ENCODE measurements around the gene NBAS. TPM values are rescaled to one million over a fixed set of nuclear protein-coding genes. Genes with fewer than 3 reads are reported as not detected.

Gene NBAS
- total and polyA plus RNA-seq, 2 experiments from 2014 or later = 21.2 to 51.8 TPM

DNA sequence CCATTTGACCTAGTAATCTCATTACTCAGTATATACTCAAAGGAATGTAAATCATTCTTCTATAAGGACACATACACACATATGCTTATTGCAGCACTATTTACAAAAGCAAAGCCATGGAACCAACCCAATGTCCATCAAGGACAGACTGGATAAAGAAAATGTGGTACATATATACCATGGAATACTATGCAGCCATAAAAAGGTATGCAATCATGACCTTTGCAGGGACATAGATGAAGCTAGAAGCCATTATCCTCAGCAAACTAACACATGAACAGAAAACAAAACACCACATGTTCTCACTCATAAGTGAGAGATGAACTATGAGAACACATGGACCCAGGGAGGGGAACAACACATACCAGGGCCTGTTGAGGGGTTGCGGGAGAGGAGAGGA, 214.5 kb downstream of the NBAS start:
- Histone ChIP-seq H2AFZ (no peak overlapping the region), H3K27me3 (replicated peaks; ENCODE audit: insufficient read depth) (no peaks in the 10 kb centered on the region), H3K9me2 (ENCODE audit: insufficient read depth) (no peaks in the 10 kb centered on the region), H3K9me3 (ENCODE audit: low read depth) (no peaks in the 10 kb centered on the region), H3F3A (ENCODE audit: insufficient read depth) (no peaks in the 10 kb centered on the region), H3K9ac (no peak overlapping the region), H3K4me1 (ENCODE audit: insufficient read depth) (no peaks in the 10 kb centered on the region), H3K36me3 (ENCODE audit: low read depth) (peaks cover 14% of the 10 kb centered on the region; the same call in 1 of the 2 replicates), H4K20me1 (ENCODE audit: insufficient read depth) (no peaks in the 10 kb centered on the region), H3K4me2 (ENCODE audit: unreplicated experiment) (no peak overlapping the region), H3K79me2 (ENCODE audit: insufficient read depth) (peaks cover 12% of the 10 kb centered on the region), H3K27ac (no peak overlapping the region), H3K4me3 (no peak overlapping the region)
- WGBS, 2 experiments (ENCODE audit: low coverage in 1 of 2, low lambda C conversion rate in 2 of 2, missing lambda C conversion rate in 2 of 2) = 97 to 100% methylated on average over 1 of the region's 1 CpG
- TF ChIP-seq EZH2phosphoT487 (IDR thresholded peaks at IDR 0.05; ENCODE audit: insufficient read depth, low read depth) (no peak), EZH2 (IDR thresholded peaks at IDR 0.05; ENCODE audit: insufficient read depth, poor library complexity, severe bottlenecking) (no peak)
- no peak for DNase-seq
- in situ Hi-C loops (cut with MboI) = no loop called here

DNA sequence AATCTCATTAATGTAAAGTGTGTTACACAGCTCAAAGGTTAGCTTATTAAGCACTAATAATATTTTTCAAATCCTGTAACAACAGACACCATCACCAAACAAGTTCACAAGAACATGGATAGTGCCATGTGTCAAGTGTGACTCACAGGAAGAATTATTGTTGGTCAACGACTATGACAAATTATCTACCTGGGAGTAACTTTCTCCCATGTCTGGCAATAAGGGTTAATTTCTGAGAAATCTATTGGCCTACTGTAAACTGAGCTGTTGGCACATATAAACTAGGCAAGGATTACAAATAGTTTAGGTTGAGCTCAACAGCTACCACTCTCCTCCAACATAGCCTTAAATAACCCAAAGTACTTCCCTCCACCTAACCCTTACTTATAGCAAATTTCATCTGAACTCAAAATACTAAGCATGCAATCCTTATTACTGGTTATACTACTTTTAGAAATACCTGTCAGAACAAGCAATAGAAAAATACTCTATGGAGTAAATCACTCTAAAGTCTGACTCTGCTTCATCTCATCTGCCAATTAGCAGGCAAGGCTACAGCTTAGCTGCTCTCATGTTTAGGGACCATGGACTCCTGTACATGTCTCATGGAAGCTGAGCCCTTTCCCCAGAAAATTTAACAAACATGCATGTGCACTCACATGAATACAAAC, 223.0 kb downstream of the NBAS start:
- H2AFZ ChIP-seq = no peak overlapping the region
- H3K9me2 ChIP-seq (ENCODE audit: insufficient read depth) = no peaks in the 10 kb centered on the region
- H3K27me3 ChIP-seq (replicated peaks; ENCODE audit: insufficient read depth) = no peaks in the 10 kb centered on the region
- no peak overlapping the region for H3K4me2 ChIP-seq (ENCODE audit: unreplicated experiment)
- H3K4me1 ChIP-seq (ENCODE audit: insufficient read depth) = no peaks in the 10 kb centered on the region
- H4K20me1 ChIP-seq (ENCODE audit: insufficient read depth) = no peaks in the 10 kb centered on the region
- H3K4me3 ChIP-seq = no peak overlapping the region
- H3K9ac ChIP-seq = no peak overlapping the region
- in situ Hi-C loops (cut with MboI) = no loop called here
- H3K79me2 ChIP-seq (ENCODE audit: insufficient read depth) = peaks cover 3% of the 10 kb centered on the region; the same call in 1 of the 2 replicates
- WGBS, 2 experiments (ENCODE audit: low coverage in 1 of 2, low lambda C conversion rate in 2 of 2, missing lambda C conversion rate in 2 of 2) = 57 to 67% methylated on average over 1 of the region's 1 CpG
- no peaks in the 10 kb centered on the region for H3K9me3 ChIP-seq (ENCODE audit: low read depth)
- H3F3A ChIP-seq (ENCODE audit: insufficient read depth) = no peaks in the 10 kb centered on the region
- TF ChIP-seq EZH2phosphoT487 (IDR thresholded peaks at IDR 0.05; ENCODE audit: insufficient read depth, low read depth) (no peak), EZH2 (IDR thresholded peaks at IDR 0.05; ENCODE audit: insufficient read depth, poor library complexity, severe bottlenecking) (no peak)
- no peak overlapping the region for H3K27ac ChIP-seq
- no peak for DNase-seq
- peaks cover 3% of the 10 kb centered on the region; the same call in 1 of the 2 replicates for H3K36me3 ChIP-seq (ENCODE audit: low read depth)

DNA sequence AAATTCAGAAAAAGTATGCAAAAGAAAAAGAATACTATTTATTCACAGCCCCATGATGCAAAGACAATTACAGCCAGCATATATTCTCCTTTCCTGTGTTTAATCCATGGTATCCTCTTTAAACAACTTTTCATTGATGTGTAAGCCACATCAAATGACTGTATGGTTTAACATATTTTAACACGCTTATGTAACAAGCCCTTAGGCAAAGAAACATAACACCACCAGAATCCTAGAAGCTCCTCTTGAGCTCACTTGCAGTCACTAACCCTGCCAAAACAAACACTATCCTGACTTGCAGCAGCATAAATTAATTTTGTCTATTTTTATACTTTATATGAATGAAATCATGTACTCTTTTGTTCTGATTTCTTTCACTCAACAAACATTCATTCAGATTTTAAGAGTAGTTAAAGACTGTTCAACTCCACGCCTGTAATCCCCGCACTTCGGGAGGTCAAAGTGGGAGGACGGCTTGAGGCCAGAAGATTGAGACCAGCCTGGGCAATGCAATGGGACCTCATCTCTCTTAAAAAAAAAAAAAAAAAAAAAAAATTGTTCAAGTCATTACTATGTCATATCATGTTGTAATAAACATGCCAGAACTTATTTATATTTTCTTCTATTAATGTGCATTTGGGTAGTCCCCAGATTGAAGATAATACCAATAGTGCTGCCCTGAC, 226.3 kb downstream of the NBAS start:
- Histone ChIP-seq H3K4me2 (ENCODE audit: unreplicated experiment) (no peak overlapping the region), H2AFZ (no peak overlapping the region), H3K27ac (no peak overlapping the region), H3K79me2 (ENCODE audit: insufficient read depth) (no peaks in the 10 kb centered on the region), H3K36me3 (ENCODE audit: low read depth) (peaks cover 11% of the 10 kb centered on the region), H3K4me3 (no peak overlapping the region), H3F3A (ENCODE audit: insufficient read depth) (no peaks in the 10 kb centered on the region), H3K4me1 (ENCODE audit: insufficient read depth) (no peaks in the 10 kb centered on the region), H4K20me1 (ENCODE audit: insufficient read depth) (no peaks in the 10 kb centered on the region), H3K9me3 (ENCODE audit: low read depth) (no peaks in the 10 kb centered on the region), H3K27me3 (replicated peaks; ENCODE audit: insufficient read depth) (no peaks in the 10 kb centered on the region), H3K9me2 (ENCODE audit: insufficient read depth) (no peaks in the 10 kb centered on the region), H3K9ac (no peak overlapping the region)
- 77 to 84% methylated on average over 5 of the region's 5 CpGs for WGBS, 2 experiments (ENCODE audit: low coverage in 1 of 2, low lambda C conversion rate in 2 of 2, missing lambda C conversion rate in 2 of 2)
- in situ Hi-C loops (cut with MboI) = no loop called here
- DNase-seq = peak; percentile 41
- no peak for TF ChIP-seq EZH2phosphoT487 (IDR thresholded peaks at IDR 0.05; ENCODE audit: insufficient read depth, low read depth)
- no peak for TF ChIP-seq EZH2 (IDR thresholded peaks at IDR 0.05; ENCODE audit: insufficient read depth, poor library complexity, severe bottlenecking)

DNA sequence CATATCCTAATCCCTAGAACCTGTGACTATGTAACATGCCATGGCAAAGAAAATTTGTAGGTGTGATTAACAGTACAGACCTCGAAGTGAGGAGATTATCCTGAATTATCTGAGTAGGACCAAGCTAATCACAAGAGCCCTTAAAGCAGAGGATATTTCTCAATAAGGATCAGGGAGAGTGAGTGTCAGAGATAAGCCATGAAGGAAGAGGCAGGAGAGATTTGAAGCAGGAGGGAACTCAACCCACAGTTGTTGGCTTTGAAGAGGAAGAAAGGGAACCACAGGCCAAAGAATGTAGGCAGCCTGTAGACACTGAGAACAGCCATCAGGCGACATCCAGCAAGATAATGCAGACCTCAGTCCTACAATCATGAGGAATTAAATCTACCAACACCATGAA, 229.3 kb downstream of the NBAS start:
- Histone ChIP-seq H3K79me2 (ENCODE audit: insufficient read depth) (no peaks in the 10 kb centered on the region), H4K20me1 (ENCODE audit: insufficient read depth) (no peaks in the 10 kb centered on the region), H3K27me3 (replicated peaks; ENCODE audit: insufficient read depth) (no peaks in the 10 kb centered on the region), H3K9ac (no peak overlapping the region), H2AFZ (no peak overlapping the region), H3K9me3 (ENCODE audit: low read depth) (no peaks in the 10 kb centered on the region), H3K4me1 (ENCODE audit: insufficient read depth) (no peaks in the 10 kb centered on the region), H3K36me3 (ENCODE audit: low read depth) (peaks cover 22% of the 10 kb centered on the region), H3F3A (ENCODE audit: insufficient read depth) (no peaks in the 10 kb centered on the region), H3K9me2 (ENCODE audit: insufficient read depth) (no peaks in the 10 kb centered on the region), H3K4me2 (ENCODE audit: unreplicated experiment) (no peak overlapping the region), H3K4me3 (no peak overlapping the region), H3K27ac (no peak overlapping the region)
- 95 to 98% methylated on average over 2 of the region's 2 CpGs for WGBS, 2 experiments (ENCODE audit: low coverage in 1 of 2, low lambda C conversion rate in 2 of 2, missing lambda C conversion rate in 2 of 2)
- no peak for DNase-seq
- no peak for TF ChIP-seq EZH2 (IDR thresholded peaks at IDR 0.05; ENCODE audit: insufficient read depth, poor library complexity, severe bottlenecking)
- TF ChIP-seq EZH2phosphoT487 (IDR thresholded peaks at IDR 0.05; ENCODE audit: insufficient read depth, low read depth) = no peak
- in situ Hi-C loops (cut with MboI) = no loop called here

Measured in GM23248 (cell line).